Body of pancreas (tissue), 4 donors: Measurements from ENCODE around the gene SPRN.

Experiments
- POLR2A ChIP-seq, 3 donors: fragments of 450-650 bp; IDR thresholded peaks; one replicate each; pipeline ENCODE4 v1.6.1; 2016; ENCODE audit warnings: antibody characterized with exemption in 3 of 3, mild to moderate bottlenecking in 2 of 3
- TF ChIP-seq, protein P1 (sequence below), 7 experiments: fragments of 450-650 bp in 4 of 7; fragments of 200-600 bp in 3 of 7; sonication (generic) in 3 of 7; IDR thresholded peaks; one replicate each; pipeline ENCODE4 v1.5.1; 2016 to 2019; ENCODE audit warnings: antibody characterized with exemption in 7 of 7

DNA sequence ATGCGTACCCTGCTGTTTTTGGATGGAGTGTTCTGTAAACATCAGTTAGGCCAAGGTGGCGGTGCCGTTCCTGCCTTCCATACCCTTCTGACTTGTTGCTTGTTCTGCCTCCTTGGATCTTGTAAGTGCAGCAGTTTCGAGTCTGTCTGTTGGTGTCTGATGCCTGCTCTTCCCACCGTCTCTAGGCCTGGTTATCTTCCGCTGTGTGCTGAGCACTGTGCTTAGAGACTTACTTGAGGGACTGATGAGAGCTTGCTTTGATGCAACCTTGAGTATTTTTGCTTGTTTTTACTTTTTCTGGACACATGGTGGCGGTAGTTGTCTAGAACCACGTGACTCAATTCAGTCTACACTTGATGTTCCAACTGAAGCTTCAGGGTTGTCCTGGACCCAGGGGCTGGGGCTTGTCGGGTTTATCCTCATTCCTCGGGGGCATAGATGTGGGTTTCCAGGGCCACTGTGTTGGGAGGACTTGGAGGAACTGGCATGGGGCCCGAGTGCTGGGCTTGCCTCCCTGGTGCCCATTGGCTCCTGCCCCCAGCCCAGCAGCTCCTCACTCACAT, 14.4 kb upstream of the SPRN start:
- TF ChIP-seq, protein P1, sequence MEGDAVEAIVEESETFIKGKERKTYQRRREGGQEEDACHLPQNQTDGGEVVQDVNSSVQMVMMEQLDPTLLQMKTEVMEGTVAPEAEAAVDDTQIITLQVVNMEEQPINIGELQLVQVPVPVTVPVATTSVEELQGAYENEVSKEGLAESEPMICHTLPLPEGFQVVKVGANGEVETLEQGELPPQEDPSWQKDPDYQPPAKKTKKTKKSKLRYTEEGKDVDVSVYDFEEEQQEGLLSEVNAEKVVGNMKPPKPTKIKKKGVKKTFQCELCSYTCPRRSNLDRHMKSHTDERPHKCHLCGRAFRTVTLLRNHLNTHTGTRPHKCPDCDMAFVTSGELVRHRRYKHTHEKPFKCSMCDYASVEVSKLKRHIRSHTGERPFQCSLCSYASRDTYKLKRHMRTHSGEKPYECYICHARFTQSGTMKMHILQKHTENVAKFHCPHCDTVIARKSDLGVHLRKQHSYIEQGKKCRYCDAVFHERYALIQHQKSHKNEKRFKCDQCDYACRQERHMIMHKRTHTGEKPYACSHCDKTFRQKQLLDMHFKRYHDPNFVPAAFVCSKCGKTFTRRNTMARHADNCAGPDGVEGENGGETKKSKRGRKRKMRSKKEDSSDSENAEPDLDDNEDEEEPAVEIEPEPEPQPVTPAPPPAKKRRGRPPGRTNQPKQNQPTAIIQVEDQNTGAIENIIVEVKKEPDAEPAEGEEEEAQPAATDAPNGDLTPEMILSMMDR (IDR thresholded peaks at IDR 0.05) = peak in 2 of 7 experiments; percentile 18 to 27
- no peak for TF ChIP-seq POLR2A (IDR thresholded peaks at IDR 0.05)
